RWPE1 (cell line): ENCODE data around the gene BRINP1.

Experiments used
- CTCF ChIA-PET: fragments of 350-600 bp; sonication (Branson Sonifier 250); formaldehyde crosslinking; extraction: SDS; loops from one replicate; lab custom pipeline; 2021; lab: Yijun Ruan, JAX
- POLR2A ChIA-PET: fragments of 400-600 bp; formaldehyde crosslinking; extraction: SDS; loops from one replicate; lab custom pipeline; 2020; ENCODE audit warnings: antibody characterized with exemption; ENCODE audit not compliant: low non-redundant PET; lab: Yijun Ruan, JAX
- DNase-seq: peaks from one replicate; pipeline ENCODE4 v3.0.0; 2012; ENCODE audit warnings: low spot score
- H3K27ac ChIP-seq: fragments of 450-650 bp; 2 replicates; pipeline ENCODE4 v1.5.1; 2017
- CTCF ChIP-seq: fragments of 450-650 bp; conservative IDR thresholded peaks from 2 replicates; pipeline ENCODE4 v1.5.1; 2017; ENCODE audit warnings: low read depth, mild to moderate bottlenecking

The BRINP1 gene

GRCh38 chr9:119252671-119253299 lies 116.5 kb downstream of the BRINP1 start:
- H3K27ac ChIP-seq: no peak overlapping the region
- ChIA-PET CTCF (no interaction called here), POLR2A (no interaction called here)
- TF ChIP-seq CTCF: no peak
- DNase-seq: no peak

- TF ChIP-seq CTCF: no peak
- no peak for DNase-seq
- H3K27ac ChIP-seq: no peak overlapping the region
- ChIA-PET CTCF (no interaction called here), POLR2A (no interaction called here)
Observed at GRCh38 chr9:119251936-119252335, 117.3 kb downstream of the BRINP1 start.

GRCh38 chr9:119250730-119251129 lies 118.5 kb downstream of the BRINP1 start:
- no peak overlapping the region for H3K27ac ChIP-seq
- CTCF ChIA-PET: no interaction called here
- no peak for DNase-seq
- TF ChIP-seq CTCF: no peak
- POLR2A ChIA-PET: no interaction called here

GRCh38 chr9:119240546-119240945 lies 128.7 kb downstream of the BRINP1 start:
- TF ChIP-seq CTCF: no peak
- POLR2A ChIA-PET: no interaction called here
- DNase-seq: no peak
- H3K27ac ChIP-seq: no peak overlapping the region
- CTCF ChIA-PET: no interaction called here

- POLR2A ChIA-PET: no interaction called here
- H3K27ac ChIP-seq: no peak overlapping the region
- CTCF ChIA-PET: no interaction called here
- no peak for TF ChIP-seq CTCF
- no peak for DNase-seq
Observed at GRCh38 chr9:119234636-119235035, 134.6 kb downstream of the BRINP1 start.

- CTCF ChIA-PET: no interaction called here
- DNase-seq: no peak
- no peak for TF ChIP-seq CTCF
- POLR2A ChIA-PET: no interaction called here
- H3K27ac ChIP-seq: no peak overlapping the region
Observed at GRCh38 chr9:119227422-119227821, 141.8 kb downstream of the BRINP1 start.
